ENCODE measurements around the gene SMC3. TPM values are rescaled to one million over a fixed set of nuclear protein-coding genes. Genes with fewer than 3 reads are reported as not detected.
"Not testable (repeated sequence)": the region's sequence is repeated elsewhere in the genome, so short reads cannot be mapped to it uniquely, and the experiment has no call there.

SMC3 gene
- total RNA-seq, 3 donors from 2014 or later, result 64.7 to 68.3 (median 66.8) TPM

GRCh38 chr10:110636572-110636931 lies 69.1 kb downstream of the SMC3 start:
- Mint-ChIP-seq H3K36me3 (ENCODE audit: insufficient read depth) (no peaks in the 10 kb centered on the region), H3K27me3 (ENCODE audit: low read depth) (peaks cover 19% of the 10 kb centered on the region), H3K4me1 (ENCODE audit: low read depth) (peaks cover 9% of the 10 kb centered on the region), H3K9me3 (no peaks in the 10 kb centered on the region), H3K4me3 (no peak overlapping the region)
- DNase-seq (no peak), ATAC-seq (no peak)

- Mint-ChIP-seq H3K9me3 (no peaks in the 10 kb centered on the region), H3K36me3 (ENCODE audit: insufficient read depth) (no peaks in the 10 kb centered on the region), H3K4me3 (no peak overlapping the region), H3K4me1 (ENCODE audit: low read depth) (peaks cover 14% of the 10 kb centered on the region), H3K27me3 (ENCODE audit: low read depth) (peaks cover 23% of the 10 kb centered on the region)
- ATAC-seq (no peak), DNase-seq (no peak)
Observed at GRCh38 chr10:110636932-110637557, 69.5 kb downstream of the SMC3 start.

- no peaks in the 10 kb centered on the region for H3K9me3 Mint-ChIP-seq
- peaks cover 29% of the 10 kb centered on the region for H3K27me3 Mint-ChIP-seq (ENCODE audit: low read depth)
- peaks cover 19% of the 10 kb centered on the region for H3K4me1 Mint-ChIP-seq (ENCODE audit: low read depth)
- H3K4me3 Mint-ChIP-seq, result no peak overlapping the region
- ATAC-seq (no peak), DNase-seq (no peak)
- no peaks in the 10 kb centered on the region for H3K36me3 Mint-ChIP-seq (ENCODE audit: insufficient read depth)
Observed at GRCh38 chr10:110637558-110638053, 70.1 kb downstream of the SMC3 start.

GRCh38 chr10:110638319-110638718 lies 70.8 kb downstream of the SMC3 start:
- H3K4me3 Mint-ChIP-seq, result no peak overlapping the region
- H3K36me3 Mint-ChIP-seq (ENCODE audit: insufficient read depth), result no peaks in the 10 kb centered on the region
- no peaks in the 10 kb centered on the region for H3K9me3 Mint-ChIP-seq
- ATAC-seq, result no peak
- no peak for DNase-seq
- H3K4me1 Mint-ChIP-seq (ENCODE audit: low read depth), result peaks cover 24% of the 10 kb centered on the region
- H3K27me3 Mint-ChIP-seq (ENCODE audit: low read depth), result peaks cover 36% of the 10 kb centered on the region

GRCh38 chr10:110639046-110639445 lies 71.6 kb downstream of the SMC3 start:
- H3K27me3 Mint-ChIP-seq (ENCODE audit: low read depth), result peaks cover 39% of the 10 kb centered on the region
- H3K36me3 Mint-ChIP-seq (ENCODE audit: insufficient read depth); ATAC-seq: not testable (repeated sequence)

GRCh38 chr10:110639858-110640257 lies 72.4 kb downstream of the SMC3 start:
- H3K4me1 Mint-ChIP-seq (ENCODE audit: low read depth), result peaks cover 29% of the 10 kb centered on the region
- not testable (repeated sequence) for ATAC-seq; H3K36me3 Mint-ChIP-seq (ENCODE audit: insufficient read depth); DNase-seq; H3K9me3 Mint-ChIP-seq; H3K4me3 Mint-ChIP-seq
- peaks cover 44% of the 10 kb centered on the region for H3K27me3 Mint-ChIP-seq (ENCODE audit: low read depth)

More at GRCh38 chr10:110639046-110639445, 71.6 kb downstream of the SMC3 start:
- not testable (repeated sequence) for H3K9me3 Mint-ChIP-seq, DNase-seq, H3K4me3 Mint-ChIP-seq
- peaks cover 27% of the 10 kb centered on the region for H3K4me1 Mint-ChIP-seq (ENCODE audit: low read depth)

- DNase-seq, result peak; percentile 31
- Mint-ChIP-seq H3K4me3 (no peak overlapping the region), H3K36me3 (ENCODE audit: insufficient read depth) (no peaks in the 10 kb centered on the region), H3K4me1 (ENCODE audit: low read depth) (peaks cover 30% of the 10 kb centered on the region), H3K9me3 (no peaks in the 10 kb centered on the region), H3K27me3 (ENCODE audit: low read depth) (peaks cover 54% of the 10 kb centered on the region)
- peak; percentile 76 to 86 for ATAC-seq
Observed at GRCh38 chr10:110641256-110641655, 73.8 kb downstream of the SMC3 start.

- H3K4me1 Mint-ChIP-seq (ENCODE audit: low read depth), result peaks cover 30% of the 10 kb centered on the region
- no peak for ATAC-seq
- peak overlapping the region; percentile 81 for H3K4me3 Mint-ChIP-seq
- no peaks in the 10 kb centered on the region for H3K9me3 Mint-ChIP-seq
- no peak for DNase-seq
- peaks cover 59% of the 10 kb centered on the region for H3K27me3 Mint-ChIP-seq (ENCODE audit: low read depth)
- no peaks in the 10 kb centered on the region for H3K36me3 Mint-ChIP-seq (ENCODE audit: insufficient read depth)
Observed at GRCh38 chr10:110642204-110643034, 74.9 kb downstream of the SMC3 start.

- Mint-ChIP-seq H3K9me3 (no peaks in the 10 kb centered on the region), H3K27me3 (ENCODE audit: low read depth) (peaks cover 54% of the 10 kb centered on the region), H3K4me1 (ENCODE audit: low read depth) (peaks cover 30% of the 10 kb centered on the region), H3K36me3 (ENCODE audit: insufficient read depth) (no peaks in the 10 kb centered on the region), H3K4me3 (peak overlapping the region; percentile 81)
- DNase-seq, result no peak
- ATAC-seq, result peak in 1 of 2 donors; percentile 23
Observed at GRCh38 chr10:110643035-110643652, 75.6 kb downstream of the SMC3 start.

- Mint-ChIP-seq H3K36me3 (ENCODE audit: insufficient read depth) (no peaks in the 10 kb centered on the region), H3K27me3 (ENCODE audit: low read depth) (peaks cover 61% of the 10 kb centered on the region), H3K4me1 (ENCODE audit: low read depth) (peaks cover 30% of the 10 kb centered on the region), H3K4me3 (peak within 1 kb of the TSS; percentile 81), H3K9me3 (no peaks in the 10 kb centered on the region)
- ATAC-seq (peak; percentile 56 to 68), DNase-seq (no peak)
Observed at GRCh38 chr10:110643653-110644597, 76.4 kb downstream of the SMC3 start, which contains the start of gene RBM20. TSS of gene RBM20 (plus strand) at chr10:110644336. CDS start at chr10:110644455, 119 bp downstream.

- H3K9me3 Mint-ChIP-seq, result no peaks in the 10 kb centered on the region
- no peak for DNase-seq
- H3K36me3 Mint-ChIP-seq (ENCODE audit: insufficient read depth), result no peaks in the 10 kb centered on the region
- peak overlapping the region; percentile 63 for H3K4me3 Mint-ChIP-seq
- no peak for ATAC-seq
- peaks cover 66% of the 10 kb centered on the region for H3K27me3 Mint-ChIP-seq (ENCODE audit: low read depth)
- H3K4me1 Mint-ChIP-seq (ENCODE audit: low read depth), result peaks cover 30% of the 10 kb centered on the region
Observed at GRCh38 chr10:110644598-110645462, 77.3 kb downstream of the SMC3 start.

- no peak for ATAC-seq
- H3K4me3 Mint-ChIP-seq, result no peak overlapping the region
- H3K27me3 Mint-ChIP-seq (ENCODE audit: low read depth), result peaks cover 71% of the 10 kb centered on the region
- H3K36me3 Mint-ChIP-seq (ENCODE audit: insufficient read depth), result no peaks in the 10 kb centered on the region
- DNase-seq, result no peak
- peaks cover 26% of the 10 kb centered on the region for H3K4me1 Mint-ChIP-seq (ENCODE audit: low read depth)
- no peaks in the 10 kb centered on the region for H3K9me3 Mint-ChIP-seq
Observed at GRCh38 chr10:110646417-110647135, 79.1 kb downstream of the SMC3 start.

Data from activated T-cell treated with anti-CD3 and anti-CD28 coated beads, Interleukin-2, amount 50 U/mL, for 4 hours (primary cell).